ENCODE measurements around the gene CAMK4. TPM values are rescaled to one million over a fixed set of nuclear protein-coding genes. Genes with fewer than 3 reads are reported as not detected.

CAMK4 gene
- total RNA-seq, 4 donors from 2014 or later: 0.42 to 5.3 (median 3.5) TPM

- Histone ChIP-seq H3K4me1 (peaks cover 0 to 2% (median under 1%) of the 10 kb centered on the region in 4 donors), H3K4me3 (no peak overlapping the region), H3K27ac (replicated peaks in 1 of 4) (no peak overlapping the region), H3K27me3 (peaks cover 0 to 4% (median 0%) of the 10 kb centered on the region in 4 donors), H3K9me3 (no peaks in the 10 kb centered on the region), H3K36me3 (no peaks in the 10 kb centered on the region)
- DNase-seq (ENCODE audit: extremely low spot score): no peak
- no peak for TF ChIP-seq POLR2AphosphoS5 (IDR thresholded peaks at IDR 0.05)
- TF ChIP-seq EP300 (IDR thresholded peaks at IDR 0.05): no peak
- no peak for TF ChIP-seq CTCF (IDR thresholded peaks at IDR 0.05)
- no peak for TF ChIP-seq POLR2A (IDR thresholded peaks at IDR 0.05; ENCODE audit: low read depth)
- 92% methylated on average over 4 of the region's 4 CpGs for WGBS
- intact Hi-C loops (cut with DNase I): no loop called here
These were observed 6.0 kb downstream of the CAMK4 start for GRCh38 chr5:111229871-111230810.

DNA sequence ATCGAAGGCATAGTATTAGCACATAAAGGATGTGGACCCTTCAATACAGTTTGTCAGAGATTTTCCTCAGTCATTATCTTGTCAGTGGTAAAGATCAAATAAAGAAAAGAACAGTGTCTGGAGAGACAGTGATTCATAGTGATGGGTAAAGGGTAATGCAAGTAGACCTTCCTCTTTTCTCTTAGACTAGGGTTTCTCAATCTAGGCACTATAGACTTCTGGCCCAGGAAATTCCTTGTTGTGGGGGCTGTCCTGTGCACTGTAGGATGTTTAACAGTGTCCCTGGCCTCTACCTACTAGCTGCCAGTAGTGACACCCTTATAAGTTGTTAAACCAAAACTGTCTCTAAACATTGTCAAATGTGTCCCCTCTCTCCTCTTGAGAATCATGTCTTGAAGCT lies 6.9 kb downstream of the CAMK4 start:
- no peak for DNase-seq (ENCODE audit: extremely low spot score)
- H3K27ac ChIP-seq (replicated peaks in 1 of 4): no peak overlapping the region
- intact Hi-C loops (cut with DNase I): no loop called here
- 90% methylated on average over 1 of the region's 1 CpG for WGBS
- H3K36me3 ChIP-seq: no peaks in the 10 kb centered on the region
- no peak overlapping the region for H3K4me3 ChIP-seq
- H3K4me1 ChIP-seq: no peaks in the 10 kb centered on the region
- H3K9me3 ChIP-seq: no peaks in the 10 kb centered on the region
- no peak for TF ChIP-seq POLR2A (IDR thresholded peaks at IDR 0.05; ENCODE audit: low read depth)
- no peak for TF ChIP-seq CTCF (IDR thresholded peaks at IDR 0.05)
- no peak for TF ChIP-seq EP300 (IDR thresholded peaks at IDR 0.05)
- no peak for TF ChIP-seq POLR2AphosphoS5 (IDR thresholded peaks at IDR 0.05)
- H3K27me3 ChIP-seq: peaks cover 0 to 4% (median 0%) of the 10 kb centered on the region in 4 donors

- H3K27me3 ChIP-seq: peaks cover 0 to 4% (median 0%) of the 10 kb centered on the region in 4 donors
- no peaks in the 10 kb centered on the region for H3K4me1 ChIP-seq
- TF ChIP-seq CTCF (IDR thresholded peaks at IDR 0.05) (no peak), POLR2AphosphoS5 (IDR thresholded peaks at IDR 0.05) (no peak), EP300 (IDR thresholded peaks at IDR 0.05) (no peak), POLR2A (IDR thresholded peaks at IDR 0.05; ENCODE audit: low read depth) (no peak)
- H3K36me3 ChIP-seq: no peaks in the 10 kb centered on the region
- intact Hi-C loops (cut with DNase I): no loop called here
- 71% methylated on average over 1 of the region's 1 CpG for WGBS
- H3K9me3 ChIP-seq: no peaks in the 10 kb centered on the region
- DNase-seq (ENCODE audit: extremely low spot score): no peak
- H3K27ac ChIP-seq (replicated peaks in 1 of 4): no peak overlapping the region
- H3K4me3 ChIP-seq: no peak overlapping the region
These were observed 8.3 kb downstream of the CAMK4 start for GRCh38 chr5:111232311-111233051.

DNA sequence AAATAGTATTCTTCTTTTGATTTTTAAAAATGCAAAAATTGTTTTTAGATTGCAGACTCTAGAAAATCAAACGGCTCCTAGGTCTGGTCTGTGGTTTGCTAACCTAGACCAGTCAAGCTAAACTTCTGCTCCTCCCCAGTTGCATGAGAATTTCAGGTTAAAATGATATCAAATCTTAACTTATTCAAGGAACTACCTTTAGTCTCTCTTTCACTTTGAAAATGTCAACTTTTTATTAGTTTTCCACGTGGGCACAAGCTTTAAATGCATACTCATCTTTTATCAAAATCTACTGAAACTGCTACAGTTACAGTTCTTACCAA lies 8.8 kb downstream of the CAMK4 start:
- WGBS: 78% methylated on average over 2 of the region's 2 CpGs

More for the DNA sequence above, 8.8 kb downstream of the CAMK4 start:
- Histone ChIP-seq H3K9me3 (no peaks in the 10 kb centered on the region), H3K27ac (replicated peaks in 1 of 4) (no peak overlapping the region), H3K4me3 (no peak overlapping the region), H3K27me3 (no peaks in the 10 kb centered on the region), H3K4me1 (no peaks in the 10 kb centered on the region), H3K36me3 (no peaks in the 10 kb centered on the region)
- TF ChIP-seq POLR2A (IDR thresholded peaks at IDR 0.05; ENCODE audit: low read depth) (no peak), POLR2AphosphoS5 (IDR thresholded peaks at IDR 0.05) (no peak), EP300 (IDR thresholded peaks at IDR 0.05) (no peak), CTCF (IDR thresholded peaks at IDR 0.05) (no peak)
- DNase-seq (ENCODE audit: extremely low spot score): no peak
- intact Hi-C loops (cut with DNase I): no loop called here
